SU-DHL-6 (cell line): Measurements from ENCODE around the gene S100A14.

Experiments
- H2AFZ ChIP-seq: fragments of 200-600 bp; sonication (generic); 2 replicates; pipeline ENCODE4 v1.6.1; 2014; ENCODE audit warnings: low read depth, mild to moderate bottlenecking, moderate library complexity, mixed read lengths, antibody characterized with exemption, low read length; ENCODE audit not compliant: severe bottlenecking
- H3F3A ChIP-seq: fragments of 200-600 bp; shearing (Covaris generic); 2 replicates; pipeline ENCODE4 v1.6.0; 2016; ENCODE audit warnings: antibody characterized with exemption, mild to moderate bottlenecking; ENCODE audit not compliant: insufficient read depth
- H3K27ac ChIP-seq: fragments of 200-600 bp; sonication (generic); 2 replicates; pipeline ENCODE4 v1.5.1; 2016; ENCODE audit warnings: low read depth, mild to moderate bottlenecking, low read length, moderate library complexity, mixed read lengths
- H3K27me3 ChIP-seq: fragments of 200-600 bp; sonication (generic), shearing (Covaris generic); 2 replicates; pipeline ENCODE4 v1.6.0; 2014; ENCODE audit warnings: mild to moderate bottlenecking, low read length
- H3K36me3 ChIP-seq: fragments of 200-600 bp; sonication (generic); 2 replicates; pipeline ENCODE4 v1.6.1; 2014; ENCODE audit warnings: mild to moderate bottlenecking, low read length, mixed read lengths
- H3K4me2 ChIP-seq: fragments of 300-600, 200-600 bp; shearing (Covaris generic), sonication (generic); 2 replicates; pipeline ENCODE4 v1.6.0; 2014; ENCODE audit warnings: low read length, low read depth, mild to moderate bottlenecking; ENCODE audit not compliant: poor library complexity, severe bottlenecking
- H3K4me3 ChIP-seq: fragments of 200-600 bp; sonication (generic); 2 replicates; pipeline ENCODE4 v1.5.1; 2014; ENCODE audit warnings: antibody characterized with exemption, low read length, mild to moderate bottlenecking, mixed read lengths; ENCODE audit not compliant: insufficient read depth, poor library complexity, severe bottlenecking
- H3K79me2 ChIP-seq: fragments of 200-600 bp; sonication (generic); 2 replicates; pipeline ENCODE4 v1.6.1; 2014; ENCODE audit warnings: mild to moderate bottlenecking, low read length, moderate library complexity; ENCODE audit not compliant: insufficient read depth
- H3K9ac ChIP-seq: fragments of 200-600 bp; sonication (generic); 2 replicates; pipeline ENCODE4 v1.7.0; 2014; ENCODE audit warnings: mild to moderate bottlenecking, low read length
- H3K9me2 ChIP-seq: fragments of 200-600 bp; sonication (generic); replicated peaks from 2 replicates; pipeline ENCODE4 v1.6.1; 2014; ENCODE audit warnings: low read length; ENCODE audit not compliant: insufficient read depth
- H3K9me3 ChIP-seq: fragments of 200-600 bp; sonication (generic); 2 replicates; pipeline ENCODE4 v1.6.1; 2014; ENCODE audit warnings: low read length, mixed read lengths; ENCODE audit not compliant: insufficient read depth
- H4K20me1 ChIP-seq: fragments of 200-600 bp; sonication (generic); 2 replicates; pipeline ENCODE4 v1.6.1; 2014; ENCODE audit warnings: low read depth, mild to moderate bottlenecking, antibody characterized with exemption, low read length, moderate library complexity, mixed read lengths
- CTCF ChIP-seq: fragments of 200-600 bp; sonication (generic); IDR thresholded peaks from one replicate; pipeline ENCODE4 v1.5.1; 2017; ENCODE audit warnings: antibody characterized with exemption, mild to moderate bottlenecking, low read length, moderate library complexity; ENCODE audit not compliant: insufficient read depth, poor library complexity, severe bottlenecking
- EZH2phosphoT487 ChIP-seq: fragments of 200-600 bp; sonication (generic), shearing (Covaris generic); conservative IDR thresholded peaks from 2 replicates; pipeline ENCODE4 v1.6.1; 2018; ENCODE audit warnings: mild to moderate bottlenecking, antibody characterized with exemption, low read length, moderate library complexity, mixed read lengths

The S100A14 gene

DNA sequence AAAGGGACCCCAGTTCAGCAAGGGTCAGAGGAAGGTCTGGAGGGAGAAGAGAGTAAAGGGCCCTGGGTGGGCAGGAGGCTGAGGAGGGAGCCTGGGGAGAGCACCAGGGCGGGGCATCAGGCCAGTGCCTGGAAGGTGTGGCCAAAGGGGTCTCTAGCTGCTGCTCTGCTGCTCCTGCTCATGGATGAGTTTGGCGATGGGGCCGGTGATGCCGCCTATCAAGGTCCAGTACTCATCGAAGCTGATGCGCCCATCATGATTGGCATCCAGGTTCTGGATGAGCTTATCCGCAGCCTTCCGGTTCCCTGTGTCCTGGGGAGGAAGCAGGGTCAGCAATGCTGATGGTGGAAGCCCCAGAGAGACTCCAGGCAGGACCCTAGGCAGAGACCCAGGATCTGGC lies 8.7 kb downstream of the S100A14 start:
- no peak overlapping the region for H3K4me3 ChIP-seq
- H3F3A ChIP-seq, result no peaks in the 10 kb centered on the region
- H3K36me3 ChIP-seq, result no peaks in the 10 kb centered on the region

GRCh38 chr1:153606194-153606593 lies 9.9 kb downstream of the S100A14 start:
- no peaks in the 10 kb centered on the region for H3K79me2 ChIP-seq
- H3K9ac ChIP-seq, result no peak overlapping the region
- no peaks in the 10 kb centered on the region for H3F3A ChIP-seq

More for the DNA sequence above, 8.7 kb downstream of the S100A14 start:
- no peaks in the 10 kb centered on the region for H3K27me3 ChIP-seq
- H3K4me2 ChIP-seq, result no peak overlapping the region
- no peak overlapping the region for H3K27ac ChIP-seq
- no peaks in the 10 kb centered on the region for H3K9me3 ChIP-seq
- H4K20me1 ChIP-seq, result no peaks in the 10 kb centered on the region
- TF ChIP-seq CTCF (no peak), EZH2phosphoT487 (no peak)
- H3K9ac ChIP-seq, result no peak overlapping the region
- no peaks in the 10 kb centered on the region for H3K79me2 ChIP-seq
- H2AFZ ChIP-seq, result no peak overlapping the region
- H3K9me2 ChIP-seq, result no peaks in the 10 kb centered on the region

GRCh38 chr1:153602749-153603148 lies 13.4 kb downstream of the S100A14 start:
- no peaks in the 10 kb centered on the region for H3K79me2 ChIP-seq
- no peak overlapping the region for H3K4me3 ChIP-seq
- H3F3A ChIP-seq, result no peaks in the 10 kb centered on the region
- no peaks in the 10 kb centered on the region for H3K36me3 ChIP-seq
- H3K9ac ChIP-seq, result no peak overlapping the region
- no peak overlapping the region for H3K27ac ChIP-seq
- H3K4me2 ChIP-seq, result no peak overlapping the region
- H3K9me3 ChIP-seq, result no peaks in the 10 kb centered on the region
- no peaks in the 10 kb centered on the region for H3K27me3 ChIP-seq
- H3K9me2 ChIP-seq, result no peaks in the 10 kb centered on the region
- no peak for TF ChIP-seq CTCF
- no peak for TF ChIP-seq EZH2phosphoT487
- no peaks in the 10 kb centered on the region for H4K20me1 ChIP-seq
- H2AFZ ChIP-seq, result no peak overlapping the region

More at GRCh38 chr1:153606194-153606593, 9.9 kb downstream of the S100A14 start:
- H3K4me2 ChIP-seq, result no peak overlapping the region
- H3K27ac ChIP-seq, result no peak overlapping the region
- no peaks in the 10 kb centered on the region for H3K9me3 ChIP-seq
- H4K20me1 ChIP-seq, result no peaks in the 10 kb centered on the region
- no peak overlapping the region for H3K4me3 ChIP-seq
- H3K27me3 ChIP-seq, result no peaks in the 10 kb centered on the region
- H3K9me2 ChIP-seq, result no peaks in the 10 kb centered on the region
- TF ChIP-seq CTCF (no peak), EZH2phosphoT487 (no peak)
- H2AFZ ChIP-seq, result no peak overlapping the region
- H3K36me3 ChIP-seq, result no peaks in the 10 kb centered on the region
